A549 treated with GW870086 at 1 μM for 4 hours (cell line): Measurements from ENCODE around the gene FBXO40. TPM values are rescaled to one million over a fixed set of nuclear protein-coding genes. Genes with fewer than 3 reads are reported as not detected.

Source experiments
- total RNA-seq: library from RNA; stranded (reverse); fragments of 200-300 nt; extraction: Qiagen RNA extraction; gene quantifications from 5 replicates; pipeline ENCODE4 v1.2.3, GENCODE V29; 2022; ENCODE audit warnings: low read depth

The FBXO40 gene
- not detected in 5 replicates for total RNA-seq

GRCh38 chr3:121592856-121593702 is at the start of gene FBXO40:
FBXO40 (plus strand) TSS chr3:121593379; CDS start chr3:121620576, 27,197 bp downstream.

GRCh38 chr3:121545574-121546455 is 47.4 kb upstream of the FBXO40 start, which contains the start of gene POLQ:
POLQ (minus strand) TSS chr3:121545988; CDS start chr3:121545877, 111 bp downstream.

DNA sequence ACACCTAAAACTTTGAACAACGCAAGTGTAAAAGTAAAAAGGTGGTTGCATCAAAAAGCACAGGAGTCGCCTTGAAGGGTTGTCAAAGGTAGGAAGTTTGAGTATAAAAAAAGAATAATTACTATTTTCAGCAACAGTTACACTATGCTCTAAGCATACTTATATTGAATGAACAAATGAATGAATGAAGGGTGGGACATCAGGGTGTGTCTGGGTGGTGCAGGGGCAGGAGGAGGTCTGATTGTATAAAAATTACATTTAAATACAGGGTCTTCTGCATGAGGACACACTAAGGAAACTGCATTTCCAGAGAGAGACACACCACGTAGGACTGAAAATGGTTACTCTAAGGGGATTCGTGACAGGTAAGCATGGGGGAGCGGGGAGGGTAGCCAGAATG is 25.5 kb upstream of the FBXO40 start, which contains the start of gene ARGFX:
Gene ARGFX (plus strand): TSS at position 301 of the 400 bp plus-strand sequence. CDS start 2,765 bp downstream, outside the sequence.

DNA sequence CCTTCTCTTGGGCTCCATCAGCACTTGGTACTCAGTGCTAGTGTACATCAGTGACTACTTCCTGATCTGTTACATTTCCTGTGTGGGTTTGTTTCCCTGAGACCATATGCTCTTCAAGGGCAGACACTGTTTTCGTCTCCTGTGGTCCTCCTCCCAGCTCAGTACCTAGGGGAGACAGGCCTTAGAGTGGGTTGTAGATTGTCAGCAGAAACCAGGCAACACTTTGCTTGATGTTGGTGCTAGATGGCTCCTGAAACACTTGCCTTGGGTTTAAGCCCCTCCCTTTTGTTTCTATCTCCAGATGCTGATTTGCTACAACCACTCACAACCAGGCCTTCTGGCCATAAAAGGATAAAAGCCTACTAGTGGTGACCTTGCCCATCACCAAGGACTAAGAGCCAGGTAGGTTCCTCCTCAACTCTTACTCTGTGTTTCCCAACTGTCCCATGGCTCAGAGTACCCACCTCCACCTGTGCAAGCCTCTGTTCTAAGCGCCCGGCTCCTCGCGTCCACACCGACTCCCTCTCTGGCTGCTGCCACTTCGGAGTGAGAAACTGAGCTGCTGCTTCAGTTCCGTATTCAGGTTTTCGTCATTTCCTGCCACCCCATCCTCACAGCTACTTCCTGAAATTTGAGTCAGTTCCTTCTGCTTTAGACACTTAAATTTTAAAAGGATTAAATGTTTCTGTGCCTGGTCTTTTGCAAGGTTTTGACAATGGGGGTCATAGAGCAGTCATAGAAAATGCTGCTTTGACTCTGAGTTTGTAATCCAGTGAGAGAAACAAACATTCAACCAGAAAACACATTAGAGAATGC is 67.4 kb downstream of the FBXO40 start, which contains the start of gene HCLS1:
Gene HCLS1 (minus strand): TSS at position 548 of the 816 bp plus-strand sequence. CDS start 2,556 bp downstream, outside the sequence.

Other genes starting within 250 kb of the FBXO40 start
- 5.9 to 7.5 TPM (median 6.6 TPM) in 5 replicates for gene POLQ, start 47.4 kb upstream of the FBXO40 start, total RNA-seq
- gene ARGFX, start 25.4 kb upstream of the FBXO40 start, total RNA-seq, result not detected in 5 replicates
- 0.05 to 0.18 TPM (median 0.12 TPM) in 4 of 5 replicates, not detected in the other for gene HCLS1, start 67.5 kb downstream of the FBXO40 start, total RNA-seq
- gene GOLGB1, start 156.4 kb downstream of the FBXO40 start, total RNA-seq, result 14.8 to 16.8 TPM (median 16.0 TPM) in 5 replicates
- 9.6 to 12.4 TPM (median 11.2 TPM) in 5 replicates for gene IQCB1, start 241.7 kb downstream of the FBXO40 start, total RNA-seq
- gene EAF2, start 241.8 kb downstream of the FBXO40 start, total RNA-seq, result 1.5 to 2.9 TPM (median 2.1 TPM) in 5 replicates